H1 (cell line): Measurements from ENCODE around the gene SCGB1A1. TPM values are rescaled to one million over a fixed set of nuclear protein-coding genes. Genes with fewer than 3 reads are reported as not detected.

Source experiments
- CTCF ChIA-PET: fragments of 300-600 bp; sonication (Branson Sonifier 250); formaldehyde crosslinking; loops from one replicate; lab custom pipeline; 2021; ENCODE audit not compliant: partially characterized antibody; lab: Charles Lee
- POLR2A ChIA-PET: fragments of 300-600 bp; sonication (Branson Sonifier 250); formaldehyde crosslinking; loops from one replicate; lab custom pipeline; 2021; ENCODE audit warnings: inconsistent platforms; ENCODE audit not compliant: partially characterized antibody; lab: Charles Lee
- DNase-seq, 2 experiments: peaks; one replicate each; pipeline versions ENCODE4 v3.0.0 to v3.0.0-alpha.2; 2010 to 2022; ENCODE audit warnings: low spot score in 2 of 2, low read depth in 1 of 2, mixed read lengths in 1 of 2
- FAIRE-seq: peaks from 2 replicates; lab custom pipeline; 2011; peaks lifted over from hg19 to GRCh38; lab: Jason Lieb, UNC
- H2AFZ ChIP-seq: 2 replicates; pipeline ENCODE4 v1.8.1; 2012; ENCODE audit warnings: low read length, inconsistent platforms
- H2AK5ac ChIP-seq: 2 replicates; pipeline ENCODE4 v1.6.1; 2013; ENCODE audit warnings: low read depth, low read length
- H2BK120ac ChIP-seq: replicated peaks from 2 replicates; pipeline ENCODE3; 2013; ENCODE audit warnings: low read depth, low read length, inconsistent platforms
- H2BK12ac ChIP-seq: 2 replicates; pipeline ENCODE4 v1.6.1; 2013; ENCODE audit warnings: low read depth, low read length
- H2BK15ac ChIP-seq: 2 replicates; pipeline ENCODE4 v1.6.1; 2013; ENCODE audit warnings: low read length
- H2BK20ac ChIP-seq: 2 replicates; pipeline ENCODE4 v1.6.1; 2013; ENCODE audit warnings: low read length
- H2BK5ac ChIP-seq: 2 replicates; pipeline ENCODE4 v1.6.1; 2013; ENCODE audit warnings: low read depth, low read length
- H3K14ac ChIP-seq: 2 replicates; pipeline ENCODE4 v1.6.1; 2013; ENCODE audit warnings: inconsistent platforms; ENCODE audit not compliant: insufficient read length
- H3K18ac ChIP-seq: 2 replicates; pipeline ENCODE4 v1.6.1; 2013; ENCODE audit warnings: low read length; ENCODE audit errors: extremely low read depth
- H3K23ac ChIP-seq: 2 replicates; pipeline ENCODE4 v1.6.1; 2013; ENCODE audit warnings: inconsistent platforms; ENCODE audit not compliant: insufficient read length
- H3K23me2 ChIP-seq: 2 replicates; pipeline ENCODE4 v1.6.1; 2013; ENCODE audit warnings: low read depth, low read length
- H3K27ac ChIP-seq: 2 replicates; pipeline ENCODE4 v1.6.1; 2011; ENCODE audit warnings: low read depth, low read length, inconsistent platforms
- H3K27me3 ChIP-seq, 4 experiments: replicated peaks in 1 of 4; 1 replicate in 1 of 4; 2 replicates in 3 of 4; pipeline versions ENCODE4 v1.6.1 to v1.8.1; 2011 to 2013; ENCODE audit warnings: low read length in 3 of 4, mild to moderate bottlenecking in 3 of 4, inconsistent platforms in 2 of 4, mixed read lengths in 2 of 4, moderate library complexity in 1 of 4; ENCODE audit not compliant: control insufficient read depth in 3 of 4, insufficient read depth in 3 of 4; ENCODE audit errors: extremely low read depth in 1 of 4
- H3K36me3 ChIP-seq, 4 experiments: 2 replicates each; pipeline versions ENCODE4 v1.6.1 to v1.8.1; 2011 to 2013; ENCODE audit warnings: mild to moderate bottlenecking in 4 of 4, low read length in 3 of 4, moderate library complexity in 2 of 4, control low read depth in 1 of 4, inconsistent platforms in 1 of 4; ENCODE audit not compliant: insufficient read depth in 4 of 4, control insufficient read depth in 2 of 4
- H3K4ac ChIP-seq: replicated peaks from 2 replicates; pipeline ENCODE3; 2013; ENCODE audit warnings: low read length, low read depth, mixed read lengths, inconsistent platforms; ENCODE audit not compliant: insufficient read length
- H3K4me1 ChIP-seq, 4 experiments: replicated peaks in 1 of 4; 1 replicate in 1 of 4; 2 replicates in 3 of 4; pipeline versions ENCODE4 v1.6.1 to v1.8.1; 2011 to 2013; ENCODE audit warnings: low read length in 3 of 4, inconsistent platforms in 2 of 4, mixed read lengths in 1 of 4; ENCODE audit not compliant: insufficient read depth in 4 of 4, control insufficient read depth in 3 of 4
- H3K4me2 ChIP-seq, 2 experiments: 2 replicates each; pipeline versions ENCODE4 v1.6.1 to v1.8.1; 2011 to 2013; ENCODE audit warnings: low read depth in 2 of 2, low read length in 2 of 2, control low read depth in 1 of 2, inconsistent platforms in 1 of 2, mild to moderate bottlenecking in 1 of 2; ENCODE audit not compliant: insufficient read depth in 1 of 2
- H3K4me3 ChIP-seq, 4 experiments: fragments of 200-600, 300-600 bp in 1 of 4; sonication (generic), shearing (Covaris generic), sonication (Bioruptor Twin) in 1 of 4; 2 replicates each; pipeline versions ENCODE4 v1.5.1 to v1.8.1; 2011 to 2016; ENCODE audit warnings: low read length in 4 of 4, low read depth in 3 of 4, control low read depth in 2 of 4, inconsistent platforms in 2 of 4, mild to moderate bottlenecking in 2 of 4, mixed read lengths in 1 of 4, moderate library complexity in 1 of 4; ENCODE audit not compliant: insufficient read depth in 2 of 4; ENCODE audit errors: extremely low read depth in 1 of 4
- H3K56ac ChIP-seq: replicated peaks from 2 replicates; pipeline ENCODE3; 2013; ENCODE audit warnings: low read depth, mild to moderate bottlenecking, mixed read lengths, low read length, inconsistent platforms; ENCODE audit not compliant: insufficient read length
- H3K79me1 ChIP-seq: 2 replicates; pipeline ENCODE4 v1.6.1; 2013; ENCODE audit warnings: low read depth, low read length, control low read depth
- H3K79me2 ChIP-seq, 2 experiments: 2 replicates each; pipeline versions ENCODE4 v1.6.1 to v1.8.1; 2012 to 2013; ENCODE audit warnings: low read length in 2 of 2, mild to moderate bottlenecking in 2 of 2, inconsistent platforms in 1 of 2; ENCODE audit not compliant: insufficient read depth in 2 of 2, control insufficient read depth in 1 of 2
- H3K9ac ChIP-seq, 4 experiments: replicated peaks in 1 of 4; 1 replicate in 1 of 4; 2 replicates in 3 of 4; pipeline versions ENCODE4 v1.6.1 to v1.8.1; 2011 to 2013; ENCODE audit warnings: low read depth in 3 of 4, low read length in 3 of 4, control low read depth in 2 of 4, mild to moderate bottlenecking in 2 of 4, moderate library complexity in 2 of 4, inconsistent platforms in 1 of 4; ENCODE audit errors: extremely low read depth in 1 of 4
- H3K9me3 ChIP-seq, 2 experiments: 2 replicates each; pipeline versions ENCODE4 v1.6.1 to v1.8.1; 2012 to 2013; ENCODE audit warnings: mild to moderate bottlenecking in 2 of 2, moderate library complexity in 2 of 2, control low read depth in 1 of 2, inconsistent platforms in 1 of 2, low read depth in 1 of 2, low read length in 1 of 2, mixed read lengths in 1 of 2; ENCODE audit not compliant: insufficient read depth in 2 of 2
- H4K20me1 ChIP-seq, 2 experiments: replicated peaks in 1 of 2; 2 replicates each; pipeline versions ENCODE3 to v1.8.1; 2011 to 2013; ENCODE audit warnings: inconsistent platforms in 2 of 2, low read length in 2 of 2, mild to moderate bottlenecking in 1 of 2; ENCODE audit not compliant: insufficient read depth in 2 of 2, control insufficient read depth in 1 of 2
- H4K5ac ChIP-seq: 2 replicates; pipeline ENCODE4 v1.6.1; 2013; ENCODE audit warnings: low read length, low read depth, mixed read lengths, inconsistent platforms; ENCODE audit not compliant: insufficient read length
- H4K8ac ChIP-seq: 2 replicates; pipeline ENCODE4 v1.8.0; 2013; ENCODE audit warnings: mild to moderate bottlenecking, moderate library complexity, low read length, inconsistent platforms; ENCODE audit not compliant: insufficient read depth; ENCODE audit errors: extremely low read depth
- H4K91ac ChIP-seq: replicated peaks from 2 replicates; pipeline ENCODE3; 2013; ENCODE audit warnings: low read length, mixed read lengths, inconsistent platforms; ENCODE audit not compliant: insufficient read length
- CEBPB ChIP-seq: IDR thresholded peaks from 2 replicates; pipeline ENCODE4 v1.6.1; 2012; ENCODE audit warnings: low read depth, low read length
- E2F6 ChIP-seq: IDR thresholded peaks from 2 replicates; pipeline ENCODE4 v1.6.1; 2012; ENCODE audit warnings: inconsistent platforms
- EGR1 ChIP-seq: IDR thresholded peaks from 2 replicates; pipeline ENCODE4 v1.6.1; 2011; ENCODE audit warnings: low read depth, low read length, borderline replicate concordance
- WGBS, 2 experiments: shearing (Covaris generic) in 1 of 2; methylation state at CpG; one replicate each; pipeline versions ENCODE4 v1.1.6 to v1.1.7; 2013 to 2015; ENCODE audit warnings: low lambda C conversion rate in 2 of 2, mixed read lengths in 2 of 2, inconsistent platforms in 1 of 2, low coverage in 1 of 2, missing lambda C conversion rate in 1 of 2; ENCODE audit not compliant: insufficient replicate concordance in 2 of 2, insufficient coverage in 1 of 2, insufficient read length in 1 of 2; ENCODE audit errors: extremely low coverage in 1 of 2, missing lambda C conversion rate in 1 of 2; 5-methylcytosine and 5-hydroxymethylcytosine counted together
- polyA plus RNA-seq, 7 experiments: library from polyadenylated mRNA; depleted of rRNA in 3 of 7; stranded (reverse) in 5 of 7; unstranded in 2 of 7; fragments of >200 nt in 5 of 7; fragments of 200-250 nt in 2 of 7; gene quantifications; 1 replicate in 5 of 7; 2 replicates in 1 of 7; 4 replicates in 1 of 7; pipeline versions ENCODE4 v1.2.1 to v1.2.3, GENCODE V29; 2011 to 2013; ENCODE audit warnings: missing spikeins in 2 of 7, mixed read lengths in 2 of 7
- total RNA-seq: library from RNA; stranded (reverse); fragmentation: NEBNext Ultra II Directional; extraction: Animal tissue kit (Norgen Biotek cat#: 25700); gene quantifications from 2 replicates; pipeline ENCODE4 v1.2.1, GENCODE V29; 2021

Gene SCGB1A1
- total and polyA plus RNA-seq, 2 of the 8 experiments (the other 6 are each of a cell fraction or from before 2014, with no cell fraction given), result not detected

GRCh38 chr11:62456630-62457029, 37.8 kb downstream of the SCGB1A1 start:
- Histone ChIP-seq H3K23ac (no peak overlapping the region), H3K9ac (no peak overlapping the region), H3K9me3 (peaks cover 0 to 4% of the 10 kb centered on the region in 2 experiments; a peak in 2 of 4 replicates), H3K23me2 (no peaks in the 10 kb centered on the region), H3K27ac (no peak overlapping the region), H3K4me1 (no peaks in the 10 kb centered on the region; a peak in 1 of 7 replicates), H4K91ac (no peak overlapping the region), H2BK120ac (no peak overlapping the region), H2BK5ac (no peak overlapping the region), H2BK12ac (no peak overlapping the region), H4K5ac (no peak overlapping the region), H2AK5ac (no peak overlapping the region), H3K79me1 (no peaks in the 10 kb centered on the region), H2AFZ (no peak overlapping the region), H3K4me2 (no peak overlapping the region), H3K18ac (no peak overlapping the region), H3K27me3 (no peaks in the 10 kb centered on the region; a peak in 1 of 7 replicates), H2BK15ac (no peak overlapping the region), H4K20me1 (no peaks in the 10 kb centered on the region), H3K79me2 (no peaks in the 10 kb centered on the region), H3K4ac (no peak overlapping the region), H3K4me3 (no peak overlapping the region), H4K8ac (peak overlapping the region; percentile 57; the same call in 1 of the 2 replicates), H2BK20ac (no peak overlapping the region), H3K56ac (no peak overlapping the region), H3K14ac (no peak overlapping the region), H3K36me3 (no peaks in the 10 kb centered on the region)
- POLR2A ChIA-PET, result interaction anchor here (2.5 kb wide), 1 partner anchor 209 kb away, joined by 9 read pairs; the partner anchor contains the start of genes C11orf98 and CSKMT
- no peak for DNase-seq
- WGBS, 2 experiments, result 85% methylated on average over 4 of the region's 4 CpGs; no CpG with 5 or more reads in 1 of the 2 experiments
- CTCF ChIA-PET, result interaction anchor here (0.6 to 3.5 kb wide), 3 partner anchors 32 to 126 kb away, joined by 4 to 22 read pairs (median 4); no protein-coding TSS in a partner anchor
- FAIRE-seq, result no peak
- TF ChIP-seq CEBPB, result no peak
- peak; percentile 70; the same call in 1 of the 2 replicates for TF ChIP-seq E2F6
- no peak for TF ChIP-seq EGR1
